GM18873 (cell line): ENCODE results near the gene TGFBR3.
"Not testable (repeated sequence)": the region's sequence is repeated elsewhere in the genome, so short reads cannot be mapped to it uniquely, and the experiment has no call there.

ENCODE experiments used
- ATAC-seq: cut with Tn5 transposase; IDR thresholded peaks from one replicate; pipeline ENCODE4 v1.9.1; 2021; ENCODE audit warnings: mild to moderate bottlenecking, moderate library complexity, moderate number of reproducible peaks; ENCODE audit not compliant: unreplicated experiment, low FRiP score

Gene TGFBR3

DNA sequence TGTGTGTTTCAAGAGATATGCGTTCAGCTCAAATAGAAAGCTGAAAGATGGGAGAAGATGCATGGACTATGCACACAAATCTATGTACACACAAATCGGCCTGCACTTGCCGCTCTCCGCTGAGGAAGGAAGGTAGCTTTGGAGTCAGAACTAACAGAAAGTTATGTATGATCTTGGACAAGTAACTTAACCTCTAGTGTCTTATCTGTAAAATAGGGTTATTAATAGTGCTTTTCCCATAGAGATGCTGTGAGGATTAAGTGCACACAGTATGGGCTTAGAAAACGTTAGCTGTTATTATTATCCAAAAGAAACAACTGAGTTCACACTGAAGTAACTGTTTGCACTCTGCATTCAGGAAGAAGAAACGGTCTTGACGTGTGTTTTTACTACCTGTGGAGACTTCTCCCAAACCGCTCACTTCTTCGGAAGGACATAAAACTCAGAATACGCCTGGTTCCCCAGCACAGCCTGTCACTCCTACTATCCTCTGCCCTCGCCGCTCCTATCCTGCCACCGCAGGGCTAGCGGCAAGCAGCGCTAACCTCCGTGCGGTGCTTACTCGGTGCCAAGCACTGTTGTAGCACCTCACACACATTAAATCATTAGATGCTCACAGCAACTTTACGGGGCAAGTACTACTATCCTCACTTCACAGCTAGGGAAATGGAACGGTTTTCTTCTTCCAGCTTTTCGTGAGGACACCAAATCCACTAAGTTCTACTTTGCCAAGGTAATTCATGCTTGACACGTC, 1.3 kb downstream of the TGFBR3 start:
- ATAC-seq, result no peak

DNA sequence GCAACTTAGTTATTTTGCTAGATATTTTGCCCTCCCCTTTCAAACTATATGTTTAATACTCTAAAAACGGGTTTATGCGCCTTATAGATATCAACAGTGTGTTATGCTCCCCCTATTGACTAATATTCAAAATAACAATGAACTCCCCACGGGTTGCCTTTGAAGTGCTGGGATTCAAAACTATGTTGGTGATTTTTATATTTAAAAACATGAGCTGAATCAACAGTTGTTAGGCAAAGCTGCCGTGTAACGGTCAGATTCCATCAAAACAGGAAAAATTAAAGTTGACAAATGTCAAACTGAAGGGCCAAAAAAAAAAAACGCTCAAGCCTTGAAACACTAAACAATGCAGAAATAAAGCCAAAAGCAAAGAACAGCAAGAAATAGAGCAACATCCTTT, 2.5 kb downstream of the TGFBR3 start:
- ATAC-seq, result no peak

DNA sequence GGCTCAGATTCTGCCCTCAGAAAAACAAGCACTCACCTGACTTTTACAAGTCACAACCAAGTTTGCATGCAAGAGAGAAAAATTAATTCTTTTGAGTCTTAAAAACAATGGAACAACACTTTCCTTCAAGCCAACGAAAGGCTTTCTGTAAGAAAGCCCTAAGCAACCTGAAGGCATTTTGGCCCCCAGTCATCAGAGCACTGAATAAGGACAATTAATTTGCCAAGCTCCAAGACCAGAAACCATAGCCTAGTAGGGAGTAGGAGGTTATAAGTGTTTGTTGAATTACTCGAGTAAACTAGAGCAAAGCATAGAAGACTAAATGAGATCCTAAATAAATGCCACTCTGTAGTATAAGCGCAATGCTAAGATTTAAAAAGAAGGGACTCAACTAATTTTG, 4.7 kb downstream of the TGFBR3 start:
- ATAC-seq, result no peak

DNA sequence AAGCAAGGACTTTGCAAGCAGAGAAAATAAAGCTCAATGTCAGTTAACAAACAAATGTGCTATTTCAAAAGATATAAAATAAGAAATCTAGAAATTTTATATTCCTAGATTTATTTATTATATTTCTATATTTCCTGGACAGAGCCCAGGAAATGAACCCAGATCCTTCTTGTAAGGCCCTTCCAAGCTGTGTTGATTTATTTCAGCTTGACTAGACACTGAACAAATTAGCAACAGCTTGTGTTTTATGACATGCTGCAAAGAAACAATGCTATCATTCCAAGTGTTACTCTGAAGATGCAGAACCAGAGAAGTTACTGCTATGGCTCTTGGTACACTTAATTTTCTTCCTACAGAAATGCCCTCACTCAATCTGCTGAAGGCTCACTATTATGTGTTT, 6.2 kb downstream of the TGFBR3 start:
- ATAC-seq, result no peak

DNA sequence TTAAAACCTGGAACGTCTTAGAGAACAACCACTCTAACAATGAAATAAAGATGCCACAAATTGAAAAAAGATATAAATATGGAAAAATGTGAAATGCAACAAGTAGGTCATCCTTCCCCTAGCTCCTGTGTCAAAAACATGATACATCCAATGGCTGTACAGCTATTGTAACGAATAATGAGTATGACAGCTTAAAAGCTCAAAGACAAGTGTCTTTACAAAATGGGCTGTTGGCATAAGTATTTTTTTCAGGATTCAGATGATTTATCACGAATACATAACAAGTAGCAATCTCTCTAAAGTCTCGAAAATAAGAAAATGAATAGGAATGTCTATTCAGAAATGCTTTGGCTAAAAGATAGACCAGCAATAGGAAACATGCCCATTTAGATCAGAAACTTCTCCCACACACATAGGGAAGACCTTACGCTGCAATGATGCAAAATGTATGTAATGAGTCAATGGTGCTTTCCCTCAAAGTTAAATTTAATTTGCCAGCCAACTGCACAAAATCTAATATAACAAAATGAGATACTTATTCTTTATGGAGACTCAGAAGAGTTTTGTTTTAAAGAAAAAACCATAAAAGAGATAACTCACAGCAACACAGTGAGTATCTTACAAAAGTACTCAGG, 8.3 kb downstream of the TGFBR3 start:
- ATAC-seq, result no peak

DNA sequence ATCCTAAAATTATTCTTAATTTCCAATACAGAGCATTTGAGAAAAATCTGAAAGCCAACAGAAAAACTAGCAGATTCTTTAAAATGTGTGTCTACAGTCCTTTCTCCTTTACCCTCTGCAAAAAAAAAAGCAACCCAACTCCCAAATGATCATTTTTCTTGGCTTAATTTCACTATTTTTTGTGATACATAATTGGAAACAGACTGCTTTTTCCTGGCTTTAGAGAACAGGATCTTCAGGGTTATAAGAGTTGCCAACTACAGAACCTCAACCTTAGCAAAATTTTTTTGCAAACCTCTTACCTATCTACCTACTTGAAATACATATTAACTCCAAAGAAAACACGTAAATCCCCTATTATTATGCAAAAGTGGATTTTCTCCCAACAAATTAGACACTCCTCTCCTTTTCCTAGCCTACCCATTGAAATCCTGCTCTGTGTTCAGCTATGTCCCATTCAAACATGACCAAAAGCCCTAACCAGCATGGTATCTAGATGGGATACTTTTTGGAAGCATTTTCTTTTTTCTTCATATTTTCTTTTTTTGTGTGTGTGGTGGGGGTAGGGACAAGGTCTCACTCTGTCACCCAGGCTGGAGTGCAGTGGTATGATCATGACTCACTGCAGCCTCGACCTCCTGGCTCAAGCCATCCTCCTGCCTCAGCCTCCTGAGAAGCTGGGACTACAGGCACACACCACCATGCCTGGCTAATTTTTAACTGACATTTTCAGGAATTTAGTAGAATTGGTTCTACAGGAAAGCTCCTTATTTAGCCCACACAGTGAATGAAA, 9.0 kb downstream of the TGFBR3 start:
- ATAC-seq, result no peak

DNA sequence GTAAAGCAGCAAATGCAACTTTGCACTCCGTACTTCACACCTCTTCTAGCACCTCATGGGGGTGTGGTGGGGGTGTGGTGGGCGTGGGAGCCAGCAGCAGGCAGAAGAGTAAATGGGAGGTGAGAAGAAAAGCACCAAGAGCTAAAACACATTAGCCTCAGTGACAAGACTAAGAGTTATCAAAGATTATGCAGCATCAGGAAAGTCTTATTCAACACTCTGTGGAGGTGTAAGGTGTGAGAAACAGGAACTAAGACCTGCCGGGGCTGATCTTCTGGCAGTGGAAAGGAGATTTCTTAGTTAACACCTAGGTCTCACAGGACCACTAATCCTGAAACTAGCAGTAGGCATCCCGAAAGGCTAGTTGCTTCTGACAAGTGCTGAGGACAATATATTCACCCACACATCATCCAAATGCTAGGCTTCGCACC, 9.9 kb downstream of the TGFBR3 start:
- ATAC-seq, result peak; percentile 84

DNA sequence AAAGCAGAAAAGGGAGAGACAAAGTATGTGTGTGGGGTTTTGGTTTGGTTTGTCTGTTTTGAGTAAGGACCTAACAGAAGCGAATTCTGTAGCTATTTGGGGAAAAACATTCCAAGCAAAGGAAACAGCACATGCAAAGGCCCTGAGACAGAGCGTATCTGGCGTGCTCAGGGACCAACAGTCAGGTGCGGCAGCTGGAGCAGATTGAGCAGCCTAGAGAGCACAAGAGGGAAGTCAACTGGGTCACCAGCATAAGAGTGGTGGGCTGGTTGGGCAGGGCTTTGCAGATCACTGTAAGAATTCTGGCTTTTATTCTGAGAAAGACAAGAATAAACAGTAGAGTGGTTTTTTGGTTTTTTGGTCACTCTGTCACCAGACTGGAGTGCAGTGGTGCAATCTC, 11.8 kb downstream of the TGFBR3 start:
- ATAC-seq, result no peak

DNA sequence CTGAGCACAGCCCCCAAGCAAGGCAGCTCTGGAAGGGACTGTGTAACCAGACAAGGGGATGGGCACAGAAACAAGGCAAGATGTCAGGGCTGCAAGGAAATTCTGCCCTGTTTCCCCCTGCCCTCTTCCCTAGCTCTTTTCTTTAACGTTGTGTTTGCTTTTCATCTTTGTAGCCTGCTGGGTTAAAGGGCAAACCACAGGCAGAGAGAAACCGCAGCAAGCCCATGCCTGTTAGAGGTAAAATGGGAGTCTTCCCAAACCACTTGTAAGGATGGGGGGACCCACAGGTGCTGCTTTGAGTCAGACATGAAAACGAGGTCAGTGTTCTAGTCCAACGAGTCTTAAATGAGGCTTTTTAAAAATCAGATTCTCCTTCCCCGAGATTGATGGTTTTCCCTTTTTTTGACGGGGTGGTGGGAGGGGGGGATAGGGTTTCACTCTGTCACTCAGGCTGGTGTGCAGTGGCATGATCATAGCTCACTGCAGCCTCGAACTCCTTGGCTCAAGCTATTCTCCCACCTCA, 13.3 kb downstream of the TGFBR3 start:
- ATAC-seq, result no peak

DNA sequence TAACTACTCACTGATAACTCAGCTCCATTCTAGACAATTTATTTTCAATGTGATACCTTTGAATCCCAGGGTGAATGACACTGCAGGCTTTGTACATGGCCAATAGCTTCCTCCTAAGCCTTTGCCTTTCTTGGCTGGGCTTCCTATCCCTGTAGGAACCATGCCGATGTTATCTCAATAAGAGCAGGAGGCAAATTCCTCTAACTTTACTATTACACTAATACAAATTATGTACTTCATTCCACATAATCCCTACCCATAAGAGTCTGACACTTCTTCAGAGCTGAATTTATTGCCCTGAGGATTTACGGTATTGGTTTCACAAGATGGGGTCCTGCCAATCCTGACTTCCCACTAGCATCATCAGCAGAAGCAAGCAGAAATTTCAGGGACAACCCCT, 14.0 kb downstream of the TGFBR3 start:
- no peak for ATAC-seq

DNA sequence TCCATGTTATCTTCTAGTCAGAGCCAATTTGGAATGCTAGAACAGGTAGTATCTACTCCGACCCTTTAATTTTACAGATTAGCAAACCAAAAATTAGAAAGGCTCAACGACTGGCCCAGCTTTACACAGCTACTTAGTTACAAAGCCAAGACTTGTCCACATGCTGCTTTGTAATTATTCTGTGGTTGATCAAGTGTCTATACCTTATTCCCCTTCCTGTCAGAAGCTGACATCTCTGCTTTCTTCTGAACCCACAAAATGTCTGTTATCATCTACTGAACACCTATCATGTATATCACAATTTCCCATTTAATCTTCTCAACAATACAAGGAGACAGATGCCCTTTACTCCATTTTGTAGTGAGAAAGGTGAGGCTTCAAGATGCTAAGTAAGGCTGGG, 15.6 kb downstream of the TGFBR3 start:
- no peak for ATAC-seq

DNA sequence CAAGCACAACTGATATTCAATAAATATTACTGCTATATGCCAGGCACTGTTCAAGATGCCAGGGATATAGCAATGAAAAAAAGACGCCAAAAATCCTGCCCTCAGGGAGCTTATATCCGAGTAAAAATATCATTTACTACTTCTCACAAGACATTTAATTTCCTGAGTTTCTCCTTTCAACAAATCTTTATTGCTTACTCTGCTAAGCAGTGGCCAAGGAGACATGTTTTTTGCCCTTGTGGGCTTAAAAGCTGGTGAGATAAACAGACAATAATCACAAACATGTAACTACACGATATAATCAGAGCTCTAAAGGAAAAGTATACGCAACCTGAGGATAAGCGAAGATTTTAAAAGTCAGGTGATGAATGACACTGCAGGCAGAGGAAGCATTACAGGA, 19.5 kb downstream of the TGFBR3 start:
- ATAC-seq, result no peak

DNA sequence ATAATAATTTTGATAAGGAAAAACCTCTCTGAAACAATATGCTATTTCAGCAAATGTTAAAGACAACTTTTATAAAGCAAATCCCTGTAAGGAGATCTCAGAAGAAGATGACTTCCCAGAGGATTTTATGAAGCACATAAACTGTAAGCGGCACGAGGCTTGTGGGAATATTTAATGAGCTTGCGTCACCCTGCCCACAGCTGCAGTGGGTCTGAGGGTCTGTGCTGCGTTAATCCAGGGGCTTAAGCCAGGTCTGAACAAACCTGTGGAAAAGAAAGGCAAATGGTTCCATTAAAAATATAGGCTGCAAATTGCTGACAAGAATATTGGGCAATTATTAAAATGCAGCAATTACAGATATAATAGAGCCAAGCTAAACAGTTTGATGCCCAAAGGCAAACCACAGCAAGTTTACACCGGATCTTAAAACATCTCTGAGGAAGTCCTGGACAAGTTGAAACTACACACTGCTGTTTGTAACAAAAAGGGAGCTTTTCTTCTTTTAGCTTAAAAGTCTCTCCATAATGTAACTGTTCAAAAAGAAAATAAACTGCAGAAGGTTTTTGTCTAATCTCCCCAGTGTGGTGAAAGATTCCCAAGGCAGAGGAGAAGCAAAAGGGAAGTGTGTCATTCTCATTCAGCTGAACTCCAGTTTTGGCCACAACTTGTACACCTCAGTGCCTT, 21.8 kb downstream of the TGFBR3 start:
- no peak for ATAC-seq

DNA sequence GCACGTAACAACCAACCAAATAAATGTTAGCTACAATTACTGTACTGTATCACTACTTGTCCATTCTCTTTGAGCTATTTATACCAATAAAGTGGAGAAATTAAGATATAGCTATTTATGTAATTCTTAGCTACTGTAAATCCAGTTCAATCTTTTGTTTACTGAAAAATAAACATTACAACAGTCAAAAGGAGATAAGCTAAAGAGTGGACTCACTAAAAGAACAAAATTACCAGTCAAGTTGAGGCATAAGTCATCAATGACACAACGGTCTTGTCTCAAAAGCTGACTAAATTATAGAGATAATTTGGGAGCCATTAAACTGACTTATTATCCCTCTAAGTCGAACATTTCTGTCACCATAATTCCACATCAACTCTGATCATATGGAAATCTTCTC, 22.5 kb downstream of the TGFBR3 start:
- ATAC-seq, result no peak

DNA sequence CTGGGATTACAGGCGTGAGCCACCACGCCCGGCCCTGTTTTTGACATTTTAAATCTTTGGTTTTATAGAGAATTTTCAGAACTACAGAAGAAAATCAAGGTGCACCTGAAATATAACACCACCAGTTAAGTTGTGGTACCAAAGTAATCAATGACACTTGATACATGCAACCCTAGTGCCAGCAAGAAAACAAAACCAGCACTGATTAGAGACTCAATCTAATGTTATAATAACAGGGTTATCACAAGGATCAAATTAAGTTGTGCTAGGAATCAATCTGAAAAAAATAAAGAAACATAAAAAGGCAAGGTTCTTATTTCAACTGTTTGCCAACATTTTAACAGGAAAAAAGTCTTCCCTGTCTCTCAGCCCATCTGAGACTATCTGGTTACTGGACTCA, 23.8 kb downstream of the TGFBR3 start:
- ATAC-seq, result no peak

DNA sequence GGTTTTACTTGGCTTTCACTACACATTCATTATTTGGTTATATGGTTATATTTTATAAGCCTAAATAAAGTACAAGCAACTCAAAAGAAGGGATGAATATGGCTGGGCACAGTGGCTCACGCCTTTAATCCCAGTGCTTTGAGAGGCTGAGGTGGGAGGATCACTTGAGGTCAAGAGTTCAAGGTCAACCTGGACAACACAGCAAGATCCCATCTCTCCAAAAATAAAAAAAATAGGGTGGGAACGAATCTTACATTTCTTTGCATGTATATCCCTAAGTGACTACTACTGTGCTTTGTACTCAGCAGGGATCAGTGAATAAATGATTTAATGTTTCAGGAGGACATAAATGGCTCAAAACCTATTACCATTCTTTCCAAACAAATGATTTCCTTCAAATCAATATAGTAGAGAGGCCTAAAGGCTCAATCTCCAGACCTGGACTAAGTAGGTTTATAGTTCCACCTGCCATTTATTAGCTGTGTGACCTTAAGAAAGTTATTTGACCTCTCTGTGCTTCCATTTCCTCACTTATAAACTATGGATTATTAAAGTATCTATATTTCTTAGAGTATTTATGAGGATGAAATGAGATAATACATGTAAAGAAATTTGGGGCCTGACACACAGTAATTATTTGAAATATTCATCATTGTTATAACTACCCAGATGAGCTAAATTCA, 28.3 kb downstream of the TGFBR3 start:
- ATAC-seq, result no peak

DNA sequence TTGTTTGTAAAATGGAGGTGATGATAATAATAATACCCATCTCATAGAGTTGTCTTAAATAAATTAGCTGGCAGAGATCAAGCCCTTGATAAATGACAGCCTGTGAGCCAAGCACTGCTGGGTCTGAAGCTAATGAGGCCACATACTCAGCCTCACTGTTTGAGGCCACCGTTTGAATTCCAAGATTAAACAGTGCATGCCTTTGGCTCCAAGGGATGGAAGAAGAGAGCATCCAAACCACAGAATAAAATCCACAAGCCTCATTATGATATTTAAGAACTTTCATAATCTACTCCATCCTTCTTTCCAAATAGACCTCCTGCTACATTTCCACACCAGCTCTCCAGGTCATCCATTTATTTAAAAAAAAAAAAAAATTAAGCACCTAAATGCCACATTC, 29.0 kb downstream of the TGFBR3 start:
- ATAC-seq, result no peak

DNA sequence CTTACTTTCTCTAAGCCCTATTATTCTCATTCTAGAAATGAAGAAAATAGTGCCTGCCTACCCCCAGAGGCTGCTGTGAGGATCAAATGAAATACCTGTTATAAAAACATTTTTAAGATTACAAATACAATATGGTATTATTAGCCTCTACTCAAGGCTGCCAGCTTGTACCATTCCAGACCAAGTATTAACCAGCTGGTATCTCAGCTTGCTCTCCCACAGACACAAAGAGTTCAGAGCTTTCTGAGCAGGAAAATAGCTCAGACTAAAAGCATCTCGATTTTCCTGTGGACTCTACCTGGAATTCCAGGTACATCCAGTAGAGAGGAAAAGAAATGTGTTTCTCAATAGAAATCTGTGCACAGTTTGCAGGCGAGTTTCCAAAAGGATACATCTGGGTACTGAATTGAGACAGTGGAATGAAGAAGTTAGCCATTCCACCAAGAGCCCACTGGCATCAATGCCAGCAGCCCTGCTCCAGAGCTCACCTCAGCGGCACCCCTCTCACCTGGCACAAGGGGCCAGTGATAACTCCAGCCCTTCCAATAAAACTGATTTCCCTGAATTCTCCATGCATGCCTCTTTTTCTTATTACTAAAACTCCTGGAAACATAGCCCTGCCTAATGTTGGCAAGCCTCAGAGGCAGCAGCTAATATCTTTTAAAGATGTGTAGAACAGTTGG, 31.0 kb downstream of the TGFBR3 start:
- ATAC-seq, result no peak

DNA sequence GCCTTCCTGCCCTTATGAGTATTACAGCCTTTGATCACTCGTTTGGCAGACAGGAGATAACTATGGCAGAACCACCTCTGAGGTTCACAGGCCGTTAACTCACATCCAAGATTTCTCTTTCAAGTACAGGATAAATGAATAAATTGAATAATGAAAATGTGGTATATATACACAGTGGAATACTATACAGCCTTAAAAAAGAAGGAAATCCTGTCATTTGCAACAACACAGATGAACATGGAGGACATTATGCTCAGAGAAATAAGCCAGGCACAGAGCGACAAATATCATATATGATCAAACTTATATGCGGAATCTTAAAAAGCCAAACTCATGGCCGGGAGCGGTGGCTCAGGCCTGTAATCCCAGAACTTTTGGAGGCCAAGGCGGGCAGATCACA, 32.6 kb downstream of the TGFBR3 start:
- ATAC-seq, result no peak

DNA sequence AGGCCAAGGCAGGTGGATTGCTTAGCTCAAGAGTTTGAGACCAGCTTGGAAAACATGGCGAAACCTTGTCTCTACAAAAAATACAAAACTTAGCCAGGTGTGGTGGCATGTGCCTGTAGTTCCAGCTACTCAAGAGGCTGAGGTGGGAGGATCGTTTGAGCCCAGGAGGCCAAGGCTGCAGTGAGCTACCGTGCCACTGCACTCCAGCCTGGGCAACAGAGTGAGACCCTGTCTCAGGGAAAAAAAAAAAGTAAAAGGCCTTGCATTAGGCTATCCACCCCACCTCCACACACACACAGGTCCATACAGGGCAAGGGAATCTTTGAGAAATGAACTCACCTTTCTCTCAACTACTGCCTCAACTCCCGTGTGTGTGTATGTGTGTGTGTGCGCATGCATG, 33.9 kb downstream of the TGFBR3 start:
- not testable (repeated sequence) for ATAC-seq
